Skeletal muscle cell (primary cell): ENCODE results near the gene PLAGL2.
"Not testable (repeated sequence)": the region's sequence is repeated elsewhere in the genome, so short reads cannot be mapped to it uniquely, and the experiment has no call there.

Source experiments
- DNase-seq: peaks from one replicate; pipeline ENCODE4 v3.0.0-alpha.2; 2010; ENCODE audit warnings: low read depth
- H3K4me3 ChIP-seq: 2 replicates; pipeline ENCODE4 v1.5.1; 2011; ENCODE audit warnings: low read depth, mild to moderate bottlenecking, control low read depth, low read length, moderate library complexity

Gene PLAGL2

GRCh38 chr20:32205843-32206759 lies 1.4 kb downstream of the PLAGL2 start:
- peak overlapping the region; percentile 91 for H3K4me3 ChIP-seq
- no peak for DNase-seq

- no peak overlapping the region for H3K4me3 ChIP-seq
- peak; percentile 21 for DNase-seq
Observed at GRCh38 chr20:32205110-32205842, 2.3 kb downstream of the PLAGL2 start.

- H3K4me3 ChIP-seq: no peak overlapping the region
- DNase-seq: peak; percentile 57
Observed at GRCh38 chr20:32204205-32205109, 3.1 kb downstream of the PLAGL2 start.

- H3K4me3 ChIP-seq: no peak overlapping the region
- DNase-seq: no peak
Observed at GRCh38 chr20:32203356-32204204, 4.0 kb downstream of the PLAGL2 start.

GRCh38 chr20:32201977-32202363 lies 5.6 kb downstream of the PLAGL2 start:
- H3K4me3 ChIP-seq: no peak overlapping the region
- DNase-seq: no peak

GRCh38 chr20:32201296-32201976 lies 6.1 kb downstream of the PLAGL2 start:
- no peak overlapping the region for H3K4me3 ChIP-seq
- no peak for DNase-seq

GRCh38 chr20:32199006-32199405 lies 8.5 kb downstream of the PLAGL2 start:
- no peak overlapping the region for H3K4me3 ChIP-seq
- no peak for DNase-seq

- not testable (repeated sequence) for DNase-seq, H3K4me3 ChIP-seq
Observed at GRCh38 chr20:32197136-32197535, 10.4 kb downstream of the PLAGL2 start.

- H3K4me3 ChIP-seq, DNase-seq: not testable (repeated sequence)
Observed at GRCh38 chr20:32196613-32197012, 10.9 kb downstream of the PLAGL2 start.

GRCh38 chr20:32195581-32195980 lies 12.0 kb downstream of the PLAGL2 start:
- DNase-seq: no peak
- no peak overlapping the region for H3K4me3 ChIP-seq

GRCh38 chr20:32193996-32194395 lies 13.5 kb downstream of the PLAGL2 start:
- no peak for DNase-seq
- no peak overlapping the region for H3K4me3 ChIP-seq

GRCh38 chr20:32193336-32193735 lies 14.2 kb downstream of the PLAGL2 start:
- not testable (repeated sequence) for DNase-seq

GRCh38 chr20:32192698-32193097 lies 14.8 kb downstream of the PLAGL2 start:
- H3K4me3 ChIP-seq: no peak overlapping the region

More at GRCh38 chr20:32193336-32193735, 14.2 kb downstream of the PLAGL2 start:
- H3K4me3 ChIP-seq: not testable (repeated sequence)

GRCh38 chr20:32191873-32192272 lies 15.7 kb downstream of the PLAGL2 start:
- DNase-seq: no peak
- no peak overlapping the region for H3K4me3 ChIP-seq

More at GRCh38 chr20:32192698-32193097, 14.8 kb downstream of the PLAGL2 start:
- no peak for DNase-seq

GRCh38 chr20:32191422-32191821 lies 16.1 kb downstream of the PLAGL2 start:
- no peak overlapping the region for H3K4me3 ChIP-seq
- no peak for DNase-seq

GRCh38 chr20:32190616-32191415 lies 16.7 kb downstream of the PLAGL2 start:
- no peak for DNase-seq
- H3K4me3 ChIP-seq: peak overlapping the region; percentile 57
